ENCODE measurements around the gene TAL2. TPM values are rescaled to one million over a fixed set of nuclear protein-coding genes. Genes with fewer than 3 reads are reported as not detected.

The TAL2 gene
- total RNA-seq (2022; extraction: Qiagen RNA extraction; ENCODE audit: low read depth): 0.30 TPM in 1 of 5 replicates, not detected in the others

DNA sequence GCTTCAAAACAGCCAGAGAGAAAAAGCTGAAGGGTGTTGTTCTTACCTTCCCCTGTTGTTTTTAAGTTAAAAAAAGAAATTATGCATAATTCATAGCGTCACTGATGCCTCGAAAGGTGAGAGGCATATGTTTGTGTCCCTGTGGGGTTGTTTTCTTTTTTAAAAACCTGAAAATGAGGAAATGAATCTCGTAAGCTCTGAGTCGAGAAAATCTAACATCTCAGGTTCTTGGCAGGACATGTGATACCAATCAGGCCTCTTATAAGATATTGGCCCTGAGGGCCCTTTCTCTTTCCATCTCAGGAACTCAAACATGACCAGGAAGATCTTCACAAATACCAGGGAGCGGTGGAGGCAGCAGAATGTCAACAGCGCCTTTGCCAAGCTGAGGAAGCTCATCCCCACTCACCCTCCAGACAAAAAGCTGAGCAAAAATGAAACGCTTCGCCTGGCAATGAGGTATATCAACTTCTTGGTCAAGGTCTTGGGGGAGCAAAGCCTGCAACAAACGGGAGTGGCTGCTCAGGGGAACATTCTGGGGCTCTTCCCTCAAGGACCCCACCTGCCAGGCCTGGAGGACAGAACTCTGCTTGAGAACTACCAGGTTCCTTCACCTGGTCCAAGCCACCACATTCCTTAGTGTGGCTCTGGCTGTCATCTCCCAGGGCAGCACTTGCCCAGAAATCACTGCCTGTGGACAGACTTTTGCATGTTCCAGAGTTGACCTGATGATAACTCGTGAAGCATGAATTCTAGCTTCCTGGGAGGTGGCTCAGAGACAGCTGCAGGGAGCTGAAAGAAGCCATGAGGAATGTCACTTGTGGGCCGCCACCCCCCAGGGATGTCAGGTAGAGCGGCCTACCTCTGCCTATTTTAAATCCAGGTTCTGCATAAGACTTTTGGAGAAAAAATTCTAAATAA lies at the start of gene TAL2:
Gene TAL2, plus strand, starts transcription at position 274 of the 921 bp plus-strand sequence. Its CDS starts 40 bp downstream, at position 314.

DNA sequence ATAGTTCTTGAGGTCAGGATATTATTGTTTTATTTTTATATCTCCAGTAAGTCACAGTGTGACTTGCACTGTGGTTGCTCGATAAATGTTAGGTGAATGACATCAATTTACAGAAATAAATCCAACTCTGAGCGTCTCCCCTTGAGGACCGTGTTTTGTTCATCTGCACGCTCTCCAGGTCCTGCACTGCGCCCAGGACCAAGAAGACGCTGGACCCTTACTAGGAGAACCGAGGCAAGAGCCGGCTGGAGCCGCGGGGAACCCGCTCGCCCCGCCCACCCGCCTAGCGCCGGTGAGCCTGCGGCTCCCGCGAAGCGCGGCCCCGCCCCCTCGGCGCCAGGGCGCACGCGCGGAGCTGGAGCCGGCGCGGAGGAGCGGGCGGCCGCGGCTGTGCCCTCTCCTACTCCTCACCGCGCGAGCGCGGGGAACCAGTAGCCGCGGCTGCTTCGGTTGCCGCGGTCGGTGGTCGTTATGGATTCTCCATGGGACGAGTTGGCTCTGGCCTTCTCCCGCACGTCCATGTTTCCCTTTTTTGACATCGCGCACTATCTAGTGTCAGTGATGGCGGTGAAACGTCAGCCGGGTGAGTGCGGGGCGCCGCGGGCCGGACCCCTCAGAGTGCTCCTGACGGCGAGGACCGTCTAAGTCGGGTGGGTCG lies 32.1 kb downstream of the TAL2 start, which contains the start of gene TMEM38B:
Gene TMEM38B, plus strand, starts transcription at position 352 of the 658 bp plus-strand sequence. Its CDS starts 120 bp downstream, at position 472.

Other genes with a start within 250 kb of the TAL2 start
- gene FSD1L, start 214.4 kb upstream of the TAL2 start, total RNA-seq (2022; extraction: Qiagen RNA extraction; ENCODE audit: low read depth): 2.5 to 5.1 TPM (median 3.5 TPM) in 5 replicates
- gene FKTN, start 104.3 kb upstream of the TAL2 start, total RNA-seq (2022; extraction: Qiagen RNA extraction; ENCODE audit: low read depth): 6.2 to 9.0 TPM (median 7.9 TPM) in 5 replicates
- 11.6 to 18.2 TPM (median 13.6 TPM) in 5 replicates for gene TMEM38B, start 32.1 kb downstream of the TAL2 start, total RNA-seq (2022; extraction: Qiagen RNA extraction; ENCODE audit: low read depth)

Measured in A549 treated with GW870086 at 1 μM for 4 hours (cell line).